ENCODE measurements around the gene PCDHGA5.
"Not testable (repeated sequence)": the region's sequence is repeated elsewhere in the genome, so short reads cannot be mapped to it uniquely, and the experiment has no call there.

PCDHGA5 gene

DNA sequence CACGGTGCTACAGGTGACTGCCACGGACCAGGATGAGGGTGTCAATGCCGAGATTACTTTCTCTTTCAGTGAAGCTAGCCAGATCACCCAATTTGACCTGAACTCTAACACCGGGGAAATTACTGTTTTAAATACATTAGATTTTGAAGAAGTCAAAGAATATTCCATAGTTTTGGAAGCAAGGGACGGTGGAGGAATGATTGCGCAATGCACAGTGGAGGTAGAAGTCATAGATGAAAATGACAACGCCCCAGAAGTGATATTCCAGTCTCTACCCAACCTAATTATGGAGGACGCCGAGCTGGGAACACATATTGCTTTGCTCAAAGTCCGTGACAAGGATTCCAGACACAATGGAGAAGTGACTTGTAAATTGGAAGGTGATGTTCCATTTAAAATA, 24.7 kb downstream of the PCDHGA5 start:
- no peak for DNase-seq

DNA sequence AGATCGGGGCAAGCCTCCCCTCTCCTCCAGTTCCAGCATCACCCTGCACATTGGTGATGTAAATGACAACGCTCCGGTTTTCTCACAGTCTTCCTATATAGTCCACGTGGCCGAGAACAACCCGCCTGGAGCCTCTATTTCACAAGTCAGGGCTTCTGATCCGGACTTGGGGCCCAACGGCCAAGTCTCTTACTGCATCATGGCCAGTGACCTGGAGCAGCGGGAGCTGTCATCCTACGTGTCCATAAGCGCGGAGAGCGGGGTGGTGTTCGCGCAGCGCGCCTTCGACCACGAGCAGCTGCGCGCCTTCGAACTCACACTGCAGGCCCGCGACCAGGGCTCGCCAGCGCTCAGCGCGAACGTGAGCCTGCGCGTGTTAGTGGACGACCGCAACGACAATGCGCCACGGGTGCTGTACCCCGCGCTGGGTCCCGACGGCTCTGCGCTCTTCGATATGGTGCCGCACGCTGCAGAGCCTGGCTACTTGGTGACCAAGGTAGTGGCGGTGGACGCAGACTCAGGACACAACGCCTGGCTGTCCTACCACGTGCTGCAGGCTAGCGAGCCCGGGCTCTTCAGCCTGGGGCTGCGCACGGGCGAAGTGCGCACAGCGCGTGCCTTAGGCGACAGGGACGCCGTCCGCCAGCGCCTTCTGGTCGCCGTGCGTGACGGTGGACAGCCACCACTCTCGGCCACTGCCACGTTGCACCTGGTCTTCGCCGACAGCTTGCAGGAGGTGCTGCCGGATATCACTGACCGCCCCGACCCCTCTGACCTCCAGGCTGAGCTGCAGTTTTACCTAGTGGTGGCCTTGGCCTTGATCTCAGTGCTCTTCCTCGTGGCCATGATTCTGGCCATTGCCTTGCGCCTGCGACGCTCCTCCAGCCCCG, 25.4 kb downstream of the PCDHGA5 start:
- no peak for DNase-seq

DNA sequence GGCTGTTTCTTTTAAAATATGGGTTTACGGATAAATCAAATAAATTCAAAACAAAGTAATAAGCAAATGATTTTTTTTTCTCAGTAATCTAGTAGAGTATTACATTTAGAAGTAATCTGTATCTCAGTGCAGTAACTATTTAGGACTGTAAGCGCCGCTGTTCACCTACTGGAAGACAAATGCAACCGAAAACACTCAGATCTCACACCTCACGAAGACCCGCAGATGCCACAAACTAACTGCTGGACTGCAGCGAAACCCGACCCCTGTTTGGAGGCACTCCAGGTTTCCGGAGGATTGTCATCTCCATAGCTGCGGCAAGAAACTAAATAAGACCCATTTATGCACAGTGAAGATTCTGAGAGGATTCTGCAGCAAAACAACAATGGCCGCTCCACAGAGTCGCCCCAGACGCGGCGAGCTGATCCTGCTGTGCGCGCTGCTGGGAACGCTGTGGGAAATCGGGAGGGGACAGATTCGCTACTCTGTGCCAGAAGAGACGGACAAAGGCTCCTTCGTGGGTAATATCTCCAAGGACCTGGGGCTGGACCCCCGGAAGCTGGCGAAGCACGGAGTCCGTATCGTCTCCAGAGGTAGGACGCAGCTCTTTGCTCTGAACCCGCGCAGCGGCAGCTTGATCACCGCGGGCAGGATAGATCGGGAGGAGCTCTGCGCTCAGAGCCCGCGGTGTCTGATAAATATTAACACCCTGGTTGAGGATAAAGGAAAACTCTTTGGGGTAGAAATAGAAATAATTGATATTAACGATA, 28.7 kb downstream of the PCDHGA5 start, which contains the start of gene PCDHGA8:
TSS of gene PCDHGA8 (plus strand) at position 205 of the 770 bp plus-strand sequence. CDS start at position 386, 181 bp downstream.
- DNase-seq = no peak

DNA sequence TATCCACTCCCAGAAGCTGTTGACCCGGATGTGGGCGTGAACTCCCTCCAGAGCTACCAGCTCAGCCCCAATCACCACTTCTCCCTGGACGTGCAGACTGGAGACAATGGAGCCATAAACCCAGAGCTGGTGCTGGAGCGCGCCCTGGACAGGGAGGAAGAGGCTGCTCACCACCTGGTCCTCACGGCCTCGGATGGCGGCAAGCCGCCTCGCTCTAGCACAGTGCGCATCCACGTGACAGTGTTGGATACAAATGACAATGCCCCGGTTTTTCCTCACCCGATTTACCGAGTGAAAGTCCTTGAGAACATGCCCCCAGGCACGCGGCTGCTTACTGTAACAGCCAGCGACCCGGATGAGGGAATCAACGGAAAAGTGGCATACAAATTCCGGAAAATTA, 29.3 kb downstream of the PCDHGA5 start:
- DNase-seq = no peak

DNA sequence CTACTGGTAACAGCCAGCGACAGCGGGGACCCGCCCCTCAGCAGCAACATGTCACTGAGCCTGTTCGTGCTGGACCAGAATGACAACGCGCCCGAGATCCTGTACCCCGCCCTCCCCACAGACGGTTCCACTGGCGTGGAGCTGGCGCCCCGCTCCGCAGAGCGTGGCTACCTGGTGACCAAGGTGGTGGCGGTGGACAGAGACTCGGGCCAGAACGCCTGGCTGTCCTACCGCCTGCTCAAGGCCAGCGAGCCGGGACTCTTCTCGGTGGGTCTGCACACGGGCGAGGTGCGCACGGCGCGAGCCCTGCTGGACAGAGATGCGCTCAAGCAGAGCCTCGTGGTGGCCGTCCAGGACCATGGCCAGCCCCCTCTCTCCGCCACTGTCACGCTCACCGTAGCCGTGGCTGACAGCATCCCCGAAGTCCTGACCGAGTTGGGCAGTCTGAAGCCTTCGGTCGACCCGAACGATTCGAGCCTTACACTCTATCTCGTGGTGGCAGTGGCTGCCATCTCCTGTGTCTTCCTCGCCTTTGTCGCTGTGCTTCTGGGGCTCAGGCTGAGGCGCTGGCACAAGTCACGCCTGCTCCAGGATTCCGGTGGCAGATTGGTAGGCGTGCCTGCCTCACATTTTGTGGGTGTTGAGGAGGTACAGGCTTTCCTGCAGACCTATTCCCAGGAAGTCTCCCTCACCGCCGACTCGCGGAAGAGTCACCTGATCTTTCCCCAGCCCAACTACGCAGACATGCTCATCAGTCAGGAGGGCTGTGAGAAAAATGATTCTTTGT, 30.6 kb downstream of the PCDHGA5 start:
- DNase-seq = not testable (repeated sequence)

DNA sequence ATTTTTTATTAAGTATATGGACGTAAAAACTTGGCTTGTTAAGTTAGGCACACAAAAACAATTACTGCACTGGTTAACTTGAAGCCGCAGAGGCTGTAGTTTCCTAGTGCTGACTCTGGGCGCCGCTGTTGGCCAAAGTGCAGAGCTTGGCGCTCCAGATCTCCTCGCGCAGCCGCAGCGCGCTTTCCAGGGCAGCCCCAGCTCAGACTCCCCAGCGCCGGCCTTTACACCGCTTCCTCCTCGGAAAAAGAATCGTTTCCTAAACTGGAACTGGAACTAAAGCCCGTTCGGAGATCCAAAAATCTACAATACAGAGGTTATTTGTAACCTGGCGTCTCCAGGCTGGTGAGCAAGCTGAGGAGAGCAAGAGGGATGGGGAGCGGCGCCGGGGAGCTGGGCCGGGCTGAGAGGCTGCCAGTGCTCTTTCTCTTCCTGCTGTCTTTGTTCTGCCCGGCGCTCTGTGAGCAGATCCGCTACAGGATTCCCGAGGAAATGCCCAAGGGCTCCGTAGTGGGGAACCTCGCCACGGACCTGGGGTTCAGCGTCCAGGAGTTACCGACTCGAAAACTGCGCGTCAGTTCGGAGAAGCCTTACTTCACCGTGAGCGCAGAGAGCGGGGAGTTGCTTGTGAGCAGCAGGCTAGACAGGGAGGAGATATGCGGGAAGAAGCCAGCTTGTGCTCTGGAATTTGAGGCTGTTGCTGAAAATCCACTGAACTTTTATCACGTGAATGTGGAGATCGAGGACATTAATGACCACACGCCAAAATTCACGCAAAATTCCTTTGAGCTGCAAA, 34.0 kb downstream of the PCDHGA5 start, which contains the start of gene PCDHGB5:
TSS of gene PCDHGB5 (plus strand) at position 192 of the 796 bp plus-strand sequence. CDS start at position 373, 181 bp downstream.
- not testable (repeated sequence) for DNase-seq

DNA sequence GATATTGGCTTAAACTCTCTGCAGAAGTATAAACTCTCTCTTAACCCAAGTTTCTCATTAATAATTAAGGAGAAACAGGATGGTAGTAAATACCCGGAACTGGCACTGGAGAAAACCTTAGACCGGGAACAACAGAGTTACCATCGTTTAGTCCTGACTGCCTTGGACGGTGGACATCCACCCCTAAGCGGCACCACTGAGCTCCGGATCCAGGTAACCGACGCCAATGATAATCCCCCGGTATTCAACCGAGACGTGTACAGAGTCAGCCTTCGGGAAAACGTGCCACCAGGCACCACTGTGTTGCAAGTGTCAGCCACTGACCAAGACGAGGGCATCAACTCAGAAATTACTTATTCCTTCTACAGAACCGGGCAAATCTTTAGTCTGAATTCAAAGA, 34.6 kb downstream of the PCDHGA5 start:
- DNase-seq = no peak

DNA sequence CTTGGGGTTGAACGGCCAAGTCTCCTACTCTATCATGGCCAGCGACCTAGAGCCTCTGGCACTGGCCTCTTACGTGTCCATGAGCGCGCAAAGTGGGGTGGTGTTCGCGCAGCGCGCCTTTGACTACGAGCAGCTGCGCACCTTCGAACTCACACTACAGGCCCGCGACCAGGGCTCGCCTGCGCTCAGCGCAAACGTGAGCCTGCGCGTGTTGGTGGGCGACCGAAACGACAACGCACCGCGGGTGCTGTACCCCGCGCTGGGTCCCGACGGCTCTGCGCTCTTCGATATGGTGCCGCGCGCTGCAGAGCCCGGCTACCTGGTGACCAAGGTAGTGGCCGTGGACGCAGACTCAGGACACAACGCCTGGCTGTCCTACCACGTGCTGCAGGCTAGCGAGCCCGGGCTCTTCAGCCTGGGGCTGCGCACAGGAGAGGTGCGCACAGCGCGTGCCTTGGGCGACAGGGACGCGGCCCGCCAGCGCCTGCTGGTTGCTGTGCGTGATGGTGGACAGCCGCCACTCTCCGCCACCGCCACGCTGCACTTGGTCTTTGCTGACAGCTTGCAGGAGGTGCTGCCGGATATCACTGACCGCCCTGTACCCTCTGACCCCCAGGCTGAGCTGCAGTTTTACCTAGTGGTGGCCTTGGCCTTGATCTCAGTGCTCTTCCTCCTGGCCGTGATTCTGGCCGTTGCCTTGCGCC, 35.7 kb downstream of the PCDHGA5 start:
- no peak for DNase-seq

DNA sequence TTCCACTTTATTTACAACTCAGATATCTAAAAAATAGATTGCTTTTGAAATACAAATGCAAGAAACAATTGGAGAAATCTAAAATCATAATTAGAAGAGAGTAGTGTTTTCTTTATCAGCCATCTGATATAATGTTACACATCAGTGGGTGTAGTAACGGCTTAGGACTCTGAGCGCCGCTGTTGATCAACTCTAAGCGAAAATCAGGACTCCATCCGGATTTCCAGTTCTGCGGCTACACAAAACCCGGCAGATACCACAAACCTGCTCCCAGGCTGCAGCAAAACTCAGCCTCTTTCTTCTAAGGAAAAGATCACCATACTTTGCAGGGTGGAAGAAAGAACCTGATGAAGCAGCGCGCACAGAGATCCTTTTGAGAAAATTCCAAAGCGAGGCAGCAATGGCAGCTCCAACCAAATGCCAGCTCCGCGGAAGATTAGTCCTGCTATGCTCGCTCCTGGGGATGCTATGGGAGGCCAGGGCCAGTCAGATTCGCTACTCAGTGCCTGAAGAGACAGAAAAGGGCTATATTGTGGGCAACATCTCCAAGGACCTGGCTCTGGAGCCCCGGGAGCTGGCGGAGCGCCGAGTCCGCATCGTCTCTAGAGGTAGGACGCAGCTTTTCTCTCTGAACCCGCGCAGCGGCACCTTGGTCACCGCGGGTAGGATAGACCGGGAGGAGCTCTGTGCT, 38.7 kb downstream of the PCDHGA5 start, which contains the start of gene PCDHGA9:
TSS of gene PCDHGA9 (plus strand) at position 226 of the 691 bp plus-strand sequence. CDS start at position 401, 175 bp downstream.
- no peak for DNase-seq

DNA sequence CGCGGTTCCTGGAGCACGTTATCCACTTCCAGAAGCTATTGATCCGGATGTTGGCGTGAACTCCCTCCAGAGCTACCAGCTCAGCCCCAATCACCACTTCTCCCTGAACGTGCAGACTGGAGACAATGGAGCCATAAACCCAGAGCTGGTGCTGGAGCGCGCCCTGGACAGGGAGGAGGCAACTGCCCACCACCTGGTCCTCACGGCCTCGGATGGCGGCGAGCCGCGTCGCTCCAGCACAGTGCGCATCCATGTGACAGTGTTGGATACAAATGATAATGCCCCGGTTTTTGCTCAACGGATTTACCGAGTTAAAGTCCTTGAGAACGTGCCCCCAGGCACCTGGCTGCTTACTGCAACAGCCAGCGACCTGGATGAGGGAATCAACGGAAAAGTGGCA, 39.4 kb downstream of the PCDHGA5 start:
- DNase-seq = no peak

DNA sequence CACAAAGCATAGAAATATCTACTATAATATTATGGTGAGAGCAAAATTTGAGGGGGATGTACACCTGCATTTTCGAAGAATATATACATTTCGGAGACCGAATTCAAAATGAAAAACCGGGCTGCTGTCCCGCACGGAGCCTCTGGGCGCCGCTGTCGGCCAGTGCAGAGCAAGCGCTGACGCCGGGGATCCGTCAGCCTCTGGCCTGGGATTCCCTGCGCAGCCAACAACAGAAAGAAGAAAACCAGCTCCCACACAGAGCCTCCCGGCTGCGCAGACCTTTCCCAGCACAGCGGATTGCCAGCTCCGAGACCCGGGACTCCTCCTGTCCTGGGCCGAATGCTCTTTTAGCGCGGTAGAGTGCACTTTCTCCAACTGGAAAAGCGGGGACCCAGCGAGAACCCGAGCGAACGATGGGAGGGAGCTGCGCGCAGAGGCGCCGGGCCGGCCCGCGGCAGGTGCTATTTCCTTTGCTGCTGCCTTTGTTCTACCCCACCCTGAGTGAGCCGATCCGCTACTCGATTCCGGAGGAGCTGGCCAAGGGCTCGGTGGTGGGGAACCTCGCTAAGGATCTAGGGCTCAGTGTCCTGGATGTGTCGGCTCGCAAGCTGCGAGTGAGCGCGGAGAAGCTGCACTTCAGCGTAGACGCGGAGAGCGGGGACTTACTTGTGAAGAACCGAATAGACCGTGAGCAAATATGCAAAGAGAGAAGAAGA, 44.0 kb downstream of the PCDHGA5 start, which contains the start of gene PCDHGB6:
TSS of gene PCDHGB6 (plus strand) at position 232 of the 716 bp plus-strand sequence. CDS start at position 414, 182 bp downstream.
- DNase-seq = not testable (repeated sequence)

DNA sequence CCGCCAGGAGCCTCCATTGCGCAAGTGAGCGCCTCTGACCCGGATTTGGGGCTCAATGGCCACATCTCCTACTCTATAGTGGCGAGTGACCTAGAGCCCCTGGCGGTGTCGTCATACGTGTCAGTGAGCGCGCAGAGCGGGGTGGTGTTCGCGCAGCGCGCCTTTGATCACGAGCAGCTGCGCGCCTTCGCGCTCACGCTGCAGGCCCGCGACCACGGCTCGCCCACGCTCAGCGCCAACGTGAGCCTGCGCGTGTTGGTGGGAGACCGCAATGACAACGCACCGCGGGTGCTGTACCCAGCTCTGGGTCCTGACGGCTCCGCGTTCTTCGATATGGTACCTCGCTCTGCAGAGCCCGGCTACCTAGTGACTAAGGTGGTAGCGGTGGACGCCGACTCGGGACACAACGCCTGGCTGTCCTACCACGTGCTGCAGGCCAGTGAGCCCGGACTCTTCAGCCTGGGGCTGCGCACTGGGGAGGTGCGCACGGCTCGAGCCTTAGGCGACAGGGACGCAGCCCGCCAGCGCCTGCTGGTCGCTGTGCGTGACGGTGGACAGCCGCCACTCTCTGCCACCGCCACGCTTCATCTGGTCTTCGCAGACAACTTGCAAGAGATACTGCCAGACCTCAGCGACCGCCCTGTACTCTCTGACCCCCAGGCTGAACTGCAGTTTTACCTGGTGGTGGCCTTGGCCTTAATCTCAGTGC, 45.8 kb downstream of the PCDHGA5 start:
- DNase-seq = no peak

DNA sequence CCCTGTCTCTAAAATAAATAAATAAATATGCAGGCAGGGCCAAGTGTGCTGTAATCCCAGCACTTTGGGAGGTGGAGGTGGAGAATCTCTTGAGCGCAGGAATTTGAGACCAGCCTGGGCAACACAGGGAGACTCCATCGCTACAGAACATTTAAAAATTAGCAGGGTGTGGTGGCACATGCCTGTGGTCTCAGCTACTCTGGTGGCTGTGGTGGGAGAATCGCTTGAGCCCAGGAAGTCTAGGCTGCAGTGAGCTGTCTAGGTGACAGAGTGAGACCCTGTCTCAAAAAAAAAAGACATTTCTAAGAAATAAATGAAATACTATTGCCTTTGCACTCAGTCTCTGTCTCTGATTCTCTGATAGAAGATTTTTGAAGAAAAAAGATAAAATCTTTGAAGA, 47.6 kb downstream of the PCDHGA5 start:
- no peak for DNase-seq

DNA sequence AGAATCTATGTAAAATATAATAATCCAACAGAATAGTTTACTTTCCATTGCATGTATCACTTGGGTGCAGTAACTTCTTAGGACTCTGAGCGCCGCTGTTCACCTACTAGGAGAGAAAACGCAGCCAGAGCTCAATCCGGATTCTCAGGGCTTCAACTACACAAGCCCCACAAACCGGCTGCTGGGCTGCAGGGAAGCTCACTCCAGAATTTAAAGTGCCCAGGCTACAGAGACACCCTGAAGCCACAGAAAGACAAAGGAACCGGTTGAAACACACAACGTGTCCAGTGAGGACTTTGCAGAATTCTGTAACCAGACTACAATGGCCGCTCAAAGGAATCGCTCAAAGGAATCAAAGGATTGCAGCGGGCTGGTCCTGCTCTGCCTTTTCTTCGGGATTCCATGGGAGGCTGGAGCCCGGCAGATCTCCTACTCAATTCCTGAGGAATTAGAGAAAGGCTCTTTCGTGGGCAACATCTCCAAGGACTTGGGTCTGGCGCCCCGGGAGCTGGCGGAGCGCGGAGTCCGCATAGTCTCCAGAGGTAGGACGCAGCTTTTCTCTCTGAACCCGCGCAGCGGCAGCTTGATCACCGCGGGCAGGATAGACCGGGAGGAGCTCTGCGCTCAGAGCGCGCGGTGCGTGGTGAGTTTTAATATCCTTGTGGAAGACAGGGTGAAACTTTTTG, 49.0 kb downstream of the PCDHGA5 start, which contains the start of gene PCDHGA10:
TSS of gene PCDHGA10 (plus strand) at position 134 of the 686 bp plus-strand sequence. CDS start at position 323, 189 bp downstream.
- DNase-seq = peak; percentile 17

DNA sequence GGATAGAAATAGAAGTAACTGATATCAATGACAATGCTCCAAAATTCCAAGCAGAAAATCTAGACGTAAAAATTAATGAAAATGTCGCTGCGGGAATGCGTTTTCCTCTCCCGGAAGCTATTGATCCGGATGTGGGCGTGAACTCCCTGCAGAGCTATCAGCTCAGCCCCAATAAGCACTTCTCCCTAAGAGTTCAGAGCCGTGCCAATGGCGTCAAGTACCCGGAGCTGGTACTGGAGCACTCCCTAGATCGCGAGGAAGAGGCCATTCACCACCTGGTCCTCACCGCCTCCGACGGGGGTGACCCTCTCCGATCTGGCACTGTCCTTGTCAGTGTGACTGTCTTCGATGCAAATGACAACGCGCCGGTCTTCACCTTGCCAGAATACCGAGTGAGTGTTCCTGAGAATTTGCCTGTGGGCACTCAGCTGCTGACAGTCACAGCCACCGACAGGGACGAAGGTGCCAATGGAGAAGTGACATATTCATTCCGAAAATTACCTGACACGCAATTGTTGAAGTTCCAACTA, 49.6 kb downstream of the PCDHGA5 start:
- no peak for DNase-seq

DNA sequence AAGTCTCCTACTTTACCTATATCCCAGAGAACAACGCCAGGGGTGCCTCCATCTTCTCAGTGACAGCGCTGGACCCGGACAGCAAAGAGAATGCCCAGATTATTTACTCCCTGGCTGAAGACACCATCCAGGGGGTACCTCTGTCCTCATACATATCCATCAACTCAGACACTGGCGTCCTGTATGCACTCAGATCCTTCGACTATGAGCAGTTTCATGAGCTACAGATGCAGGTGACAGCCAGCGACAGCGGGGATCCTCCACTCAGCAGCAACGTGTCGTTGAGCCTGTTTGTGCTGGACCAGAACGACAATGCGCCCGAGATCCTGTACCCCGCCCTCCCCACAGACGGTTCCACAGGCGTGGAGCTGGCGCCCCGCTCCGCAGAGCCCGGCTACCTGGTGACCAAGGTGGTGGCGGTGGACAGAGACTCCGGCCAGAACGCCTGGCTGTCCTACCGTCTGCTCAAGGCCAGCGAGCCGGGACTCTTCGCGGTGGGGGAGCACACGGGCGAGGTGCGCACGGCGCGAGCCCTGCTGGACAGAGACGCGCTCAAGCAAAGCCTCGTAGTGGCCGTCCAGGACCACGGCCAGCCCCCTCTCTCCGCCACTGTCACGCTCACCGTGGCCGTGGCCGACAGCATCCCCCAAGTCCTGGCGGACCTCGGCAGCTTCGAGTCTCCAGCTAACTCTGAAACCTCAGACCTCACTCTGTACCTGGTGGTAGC, 50.7 kb downstream of the PCDHGA5 start:
- not testable (repeated sequence) for DNase-seq

DNA sequence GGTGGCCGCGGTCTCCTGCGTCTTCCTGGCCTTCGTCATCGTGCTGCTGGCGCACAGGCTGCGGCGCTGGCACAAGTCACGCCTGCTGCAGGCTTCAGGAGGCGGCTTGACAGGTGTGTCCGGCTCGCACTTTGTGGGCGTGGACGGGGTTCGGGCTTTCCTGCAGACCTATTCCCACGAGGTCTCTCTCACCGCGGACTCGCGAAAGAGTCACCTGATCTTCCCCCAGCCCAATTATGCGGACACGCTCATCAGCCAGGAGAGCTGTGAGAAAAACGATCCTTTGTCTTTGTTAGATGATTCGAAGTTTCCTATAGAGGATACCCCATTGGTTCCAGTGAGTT, 51.3 kb downstream of the PCDHGA5 start:
- not testable (repeated sequence) for DNase-seq

Measured in GDM1 (cell line).